HCT116 (cell line): ENCODE results near the gene CEP20. TPM values are rescaled to one million over a fixed set of nuclear protein-coding genes. Genes with fewer than 3 reads are reported as not detected.

Experiments
- ATAC-seq: fragments of 200-7000 bp; cut with Tn5 transposase; 2 replicates; pipeline ENCODE4 v1.9.1; 2020; ENCODE audit warnings: mild to moderate bottlenecking, moderate library complexity
- BruUV-seq: library from RNA; stranded (reverse); fragments of 400-500 nt; replicated peaks from 2 replicates; lab custom pipeline; 2021; lab: Mats Ljungman, UMichigan
- CTCF ChIA-PET: fragments of 300-600 bp; sonication (Branson Sonifier 250); formaldehyde crosslinking; loops from one replicate; lab custom pipeline; 2021; ENCODE audit warnings: antibody characterized with exemption; lab: Charles Lee
- POLR2A ChIA-PET: fragments of 300-600, 350-600 bp; sonication (Branson Sonifier 250); formaldehyde crosslinking; loops from one replicate; lab custom pipeline; 2021; ENCODE audit warnings: antibody characterized with exemption; lab: Charles Lee
- RAD21 ChIA-PET, 2 experiments: fragments of 300-600 bp; sonication (Branson Sonifier 250); formaldehyde crosslinking; loops; one replicate each; lab custom pipeline; 2023; ENCODE audit warnings: low total read pairs in 2 of 2; ENCODE audit not compliant: uncharacterized antibody in 2 of 2, unreplicated experiment in 2 of 2, low non-redundant PET in 1 of 2; lab: Charles Lee
- DNase-seq: peaks from one replicate; pipeline ENCODE4 v3.0.0-alpha.2; 2010; ENCODE audit warnings: low read depth, low spot score
- H2AFZ ChIP-seq: fragments of 200-600 bp; shearing (Covaris generic), sonication (generic); 2 replicates; pipeline ENCODE4 v1.6.1; 2017; ENCODE audit warnings: low read depth, mixed run types, mixed read lengths, antibody characterized with exemption, low read length; ENCODE audit not compliant: poor library complexity, severe bottlenecking
- H3K27ac ChIP-seq: 2 replicates; pipeline ENCODE4 v1.5.1; 2012; ENCODE audit warnings: low read depth, low read length
- H3K27me3 ChIP-seq: fragments of 200-600 bp; sonication (generic); 2 replicates; pipeline ENCODE4 v1.6.1; 2016; ENCODE audit warnings: mixed run types, low read length, mixed read lengths; ENCODE audit not compliant: insufficient read depth
- H3K36me3 ChIP-seq, 2 experiments: fragments of 200-500 bp in 1 of 2; fragments of 200-600 bp in 1 of 2; sonication (Bioruptor generic) in 1 of 2; sonication (generic) in 1 of 2; 2 replicates each; pipeline versions ENCODE4 v1.5.1 to v1.6.1; 2014 to 2016; ENCODE audit warnings: low read length in 2 of 2, inconsistent platforms in 1 of 2, mixed read lengths in 1 of 2, mixed run types in 1 of 2; ENCODE audit not compliant: insufficient read depth in 2 of 2, control insufficient read depth in 1 of 2
- H3K4me1 ChIP-seq, 2 experiments: fragments of 200-600 bp in 1 of 2; sonication (generic) in 1 of 2; 2 replicates each; pipeline versions ENCODE4 v1.5.1 to v1.6.1; 2012 to 2017; ENCODE audit warnings: low read length in 2 of 2, inconsistent platforms in 1 of 2, mild to moderate bottlenecking in 1 of 2, mixed read lengths in 1 of 2, mixed run types in 1 of 2, moderate library complexity in 1 of 2; ENCODE audit not compliant: insufficient read depth in 2 of 2, control insufficient read depth in 1 of 2
- H3K4me2 ChIP-seq: fragments of 200-600 bp; sonication (generic); 2 replicates; pipeline ENCODE4 v1.6.1; 2017; ENCODE audit warnings: mixed run types, low read length, mixed read lengths
- H3K4me3 ChIP-seq, 2 experiments: fragments of 200-600 bp in 1 of 2; sonication (generic) in 1 of 2; replicated peaks in 1 of 2; 2 replicates each; pipeline ENCODE4 v1.5.1; 2011 to 2016; ENCODE audit warnings: low read length in 2 of 2, control low read depth in 1 of 2, low read depth in 1 of 2, mild to moderate bottlenecking in 1 of 2, mixed read lengths in 1 of 2, mixed run types in 1 of 2
- H3K79me2 ChIP-seq: fragments of 200-600 bp; sonication (generic); 2 replicates; pipeline ENCODE4 v1.6.1; 2017; ENCODE audit warnings: mild to moderate bottlenecking, mixed run types, low read length, moderate library complexity, mixed read lengths; ENCODE audit not compliant: insufficient read depth
- H3K9ac ChIP-seq: fragments of 200-600 bp; sonication (generic); 2 replicates; pipeline ENCODE4 v1.6.1; 2016; ENCODE audit warnings: low read length, mixed read lengths
- H3K9me2 ChIP-seq: fragments of 200-600 bp; sonication (generic), shearing (Covaris generic); 2 replicates; pipeline ENCODE4 v1.6.1; 2017; ENCODE audit warnings: mixed run types, mild to moderate bottlenecking, moderate library complexity; ENCODE audit not compliant: insufficient read depth
- H3K9me3 ChIP-seq, 2 experiments: fragments of 200-500 bp in 1 of 2; fragments of 200-600 bp in 1 of 2; sonication (Bioruptor generic) in 1 of 2; sonication (generic) in 1 of 2; 2 replicates each; pipeline ENCODE4 v1.6.1; 2014 to 2017; ENCODE audit warnings: low read length in 2 of 2, mixed read lengths in 2 of 2, inconsistent platforms in 1 of 2, low read depth in 1 of 2, mild to moderate bottlenecking in 1 of 2, mixed run types in 1 of 2, moderate library complexity in 1 of 2; ENCODE audit not compliant: control insufficient read depth in 1 of 2, insufficient read depth in 1 of 2
- H4K20me1 ChIP-seq: fragments of 200-600 bp; sonication (generic), shearing (Covaris generic); 2 replicates; pipeline ENCODE4 v1.6.1; 2017; ENCODE audit warnings: mixed run types, mild to moderate bottlenecking, moderate library complexity; ENCODE audit not compliant: insufficient read depth
- CBX3 ChIP-seq: IDR thresholded peaks from 2 replicates; pipeline ENCODE4 v1.6.1; 2012; ENCODE audit warnings: low read depth
- CEBPB ChIP-seq: IDR thresholded peaks from 2 replicates; pipeline ENCODE4 v1.6.1; 2012; ENCODE audit warnings: low read depth
- FOSL1 ChIP-seq: IDR thresholded peaks from 2 replicates; pipeline ENCODE4 v1.6.1; 2012; ENCODE audit warnings: low read depth
- JUND ChIP-seq: IDR thresholded peaks from 2 replicates; pipeline ENCODE4 v1.6.1; 2012
- POLR2A ChIP-seq: IDR thresholded peaks from 2 replicates; pipeline ENCODE4 v1.7.0; 2011; ENCODE audit warnings: borderline replicate concordance; ENCODE audit not compliant: insufficient read depth, insufficient read length; ENCODE audit errors: extremely low read depth
- POLR2AphosphoS5 ChIP-seq: IDR thresholded peaks from 2 replicates; pipeline ENCODE4 v1.6.1; 2011; ENCODE audit warnings: mild to moderate bottlenecking, low read depth, low read length, moderate library complexity
- RAD21 ChIP-seq: IDR thresholded peaks from 2 replicates; pipeline ENCODE4 v1.6.1; 2012; ENCODE audit warnings: low read depth, mild to moderate bottlenecking
- SIN3A ChIP-seq: IDR thresholded peaks from 2 replicates; pipeline ENCODE4 v1.6.1; 2012; ENCODE audit warnings: low read depth
- SRF ChIP-seq: IDR thresholded peaks from 2 replicates; pipeline ENCODE4 v1.6.1; 2012; ENCODE audit warnings: low read depth
- YY1 ChIP-seq: IDR thresholded peaks from 2 replicates; pipeline ENCODE4 v1.6.1; 2011; ENCODE audit warnings: low read length, low read depth, moderate library complexity, mild to moderate bottlenecking; ENCODE audit not compliant: insufficient replicate concordance; ENCODE audit errors: extremely low read depth
- ZFX ChIP-seq: fragments of 450-650 bp; IDR thresholded peaks from 2 replicates; pipeline ENCODE4 v1.6.1; 2017
- intact Hi-C: fragments of 100-400 bp; cut with micrococcal nuclease; formaldehyde crosslinking; loops from 2 replicates; pipeline ENCODE4 v1.10.0; 2022
- total RNA-seq: library from RNA; stranded (reverse); gene quantifications from one replicate; pipeline ENCODE4 v1.2.1, GENCODE V29; 2021; ENCODE audit not compliant: unreplicated experiment
- TF ChIP-seq, protein P1 (sequence below): IDR thresholded peaks from 2 replicates; pipeline ENCODE4 v1.6.1; 2012
- TF ChIP-seq, protein P2 (sequence below), 3 experiments: fragments of 200-600 bp in 1 of 3; sonication (generic) in 1 of 3; IDR thresholded peaks in 2 of 3; conservative IDR thresholded peaks in 1 of 3; 2 replicates each; pipeline ENCODE4 v1.5.1; 2012 to 2017; ENCODE audit warnings: low read depth in 2 of 3, low read length in 2 of 3, antibody characterized with exemption in 1 of 3, borderline replicate concordance in 1 of 3, control low read depth in 1 of 3, mild to moderate bottlenecking in 1 of 3, mixed read lengths in 1 of 3, mixed run types in 1 of 3, moderate library complexity in 1 of 3; ENCODE audit not compliant: insufficient read depth in 1 of 3
- TF ChIP-seq, protein P3 (sequence below): IDR thresholded peaks from 2 replicates; pipeline ENCODE4 v1.6.1; 2012

CEP20 gene
- total RNA-seq, 1 experiment from 2014 or later, result 67.7 TPM

DNA sequence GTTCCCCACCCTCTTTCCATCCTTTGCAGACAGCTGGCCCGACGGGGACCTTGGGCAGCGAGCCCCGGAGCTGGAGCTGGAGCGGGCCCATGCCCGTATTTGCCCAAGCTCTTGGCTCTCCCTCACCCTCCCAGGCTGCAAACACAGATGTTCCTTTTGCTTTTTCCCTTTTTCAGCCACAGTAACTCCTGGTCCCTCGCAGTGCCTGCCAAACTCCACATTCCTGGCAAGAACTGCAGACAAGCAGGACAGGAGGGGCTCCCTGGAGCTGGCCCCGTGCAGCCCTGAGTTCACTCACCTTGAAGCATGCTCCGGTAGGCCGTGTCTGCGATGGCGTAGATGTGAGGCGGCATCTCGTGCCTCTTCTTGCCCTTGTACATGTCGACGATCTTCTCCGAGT, 65.4 kb downstream of the CEP20 start:
- RAD21 ChIA-PET, result interaction anchor here in 1 of 2 experiments (1.7 kb wide), 1 partner anchor 45 kb away, joined by 4 read pairs; no protein-coding TSS in a partner anchor
- Histone ChIP-seq H3K27me3 (no peaks in the 10 kb centered on the region), H3K27ac (no peak overlapping the region), H3K9ac (no peak overlapping the region)
- BruUV-seq, result no TSS peak
- ATAC-seq, result no peak
- intact Hi-C loops, result loop anchor here (5.0 kb wide), 1 partner anchor 56 kb away; no protein-coding TSS in a partner anchor
- POLR2A ChIA-PET, result no interaction called here
- TF ChIP-seq FOSL1 (no peak), POLR2A (no peak), POLR2AphosphoS5 (no peak), JUND (no peak), YY1 (no peak), SRF (no peak)
- TF ChIP-seq, protein P1, sequence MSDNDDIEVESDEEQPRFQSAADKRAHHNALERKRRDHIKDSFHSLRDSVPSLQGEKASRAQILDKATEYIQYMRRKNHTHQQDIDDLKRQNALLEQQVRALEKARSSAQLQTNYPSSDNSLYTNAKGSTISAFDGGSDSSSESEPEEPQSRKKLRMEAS, result no peak
- TF ChIP-seq, all 23 proteins: peak for 0
- H3K79me2 ChIP-seq, result no peaks in the 10 kb centered on the region
- H3K9me3 ChIP-seq, result no peaks in the 10 kb centered on the region
- no peaks in the 10 kb centered on the region for H3K9me2 ChIP-seq
- H3K36me3 ChIP-seq, result no peaks in the 10 kb centered on the region
- CTCF ChIA-PET, result interaction anchor here (3.9 kb wide), 1 partner anchor 46 kb away, joined by 38 read pairs; no protein-coding TSS in a partner anchor
- DNase-seq, result no peak
- no peak overlapping the region for H2AFZ ChIP-seq
- H3K4me1 ChIP-seq, result no peaks in the 10 kb centered on the region
- H3K4me2 ChIP-seq, result no peak overlapping the region
- no peak overlapping the region for H3K4me3 ChIP-seq
- H4K20me1 ChIP-seq, result no peaks in the 10 kb centered on the region

DNA sequence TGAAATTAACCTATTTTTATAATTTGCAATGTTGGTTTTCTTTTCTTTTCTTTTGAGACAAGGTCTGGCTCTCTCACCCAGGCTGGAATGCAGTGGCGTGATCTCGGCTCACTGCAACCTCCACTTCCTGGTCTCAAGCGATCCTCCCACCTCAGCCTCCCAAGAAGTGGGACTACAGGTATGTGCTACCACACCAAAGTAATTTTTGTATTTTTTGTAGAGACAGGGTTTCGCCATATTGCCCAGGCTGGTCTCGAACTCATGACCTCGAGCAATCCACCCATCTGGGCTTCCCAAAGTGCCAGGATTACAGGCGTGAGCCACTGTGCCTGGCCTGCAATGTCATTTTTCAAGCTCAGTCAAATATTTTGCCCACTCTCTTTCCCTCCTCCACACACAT, 67.6 kb downstream of the CEP20 start:
- TF ChIP-seq, protein P2, sequence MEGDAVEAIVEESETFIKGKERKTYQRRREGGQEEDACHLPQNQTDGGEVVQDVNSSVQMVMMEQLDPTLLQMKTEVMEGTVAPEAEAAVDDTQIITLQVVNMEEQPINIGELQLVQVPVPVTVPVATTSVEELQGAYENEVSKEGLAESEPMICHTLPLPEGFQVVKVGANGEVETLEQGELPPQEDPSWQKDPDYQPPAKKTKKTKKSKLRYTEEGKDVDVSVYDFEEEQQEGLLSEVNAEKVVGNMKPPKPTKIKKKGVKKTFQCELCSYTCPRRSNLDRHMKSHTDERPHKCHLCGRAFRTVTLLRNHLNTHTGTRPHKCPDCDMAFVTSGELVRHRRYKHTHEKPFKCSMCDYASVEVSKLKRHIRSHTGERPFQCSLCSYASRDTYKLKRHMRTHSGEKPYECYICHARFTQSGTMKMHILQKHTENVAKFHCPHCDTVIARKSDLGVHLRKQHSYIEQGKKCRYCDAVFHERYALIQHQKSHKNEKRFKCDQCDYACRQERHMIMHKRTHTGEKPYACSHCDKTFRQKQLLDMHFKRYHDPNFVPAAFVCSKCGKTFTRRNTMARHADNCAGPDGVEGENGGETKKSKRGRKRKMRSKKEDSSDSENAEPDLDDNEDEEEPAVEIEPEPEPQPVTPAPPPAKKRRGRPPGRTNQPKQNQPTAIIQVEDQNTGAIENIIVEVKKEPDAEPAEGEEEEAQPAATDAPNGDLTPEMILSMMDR (IDR thresholded peaks at IDR 0.05 in 2 of 3, conservative IDR thresholded peaks at IDR 0.05 in 1 of 3; ENCODE audit: borderline replicate concordance in 1 of 3, insufficient read depth in 1 of 3, low read depth in 2 of 3, low read length in 2 of 3), result no peak
- TF ChIP-seq CEBPB (no peak), YY1 (no peak), RAD21 (no peak), POLR2A (no peak), SRF (no peak), SIN3A (no peak), CBX3 (no peak), ZFX (no peak), FOSL1 (no peak), JUND (no peak)
- TF ChIP-seq, protein P3, sequence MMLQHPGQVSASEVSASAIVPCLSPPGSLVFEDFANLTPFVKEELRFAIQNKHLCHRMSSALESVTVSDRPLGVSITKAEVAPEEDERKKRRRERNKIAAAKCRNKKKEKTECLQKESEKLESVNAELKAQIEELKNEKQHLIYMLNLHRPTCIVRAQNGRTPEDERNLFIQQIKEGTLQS, result no peak
- TF ChIP-seq, protein P1, result no peak
- no peak for DNase-seq
- BruUV-seq, result no TSS peak
- Histone ChIP-seq H3K27ac (no peak overlapping the region), H3K36me3 (no peaks in the 10 kb centered on the region), H3K4me3 (no peak overlapping the region), H3K9me2 (no peaks in the 10 kb centered on the region), H3K9me3 (peaks cover 4 to 8% of the 10 kb centered on the region in 2 experiments; a peak in 3 of 4 replicates), H3K4me2 (no peak overlapping the region), H3K79me2 (no peaks in the 10 kb centered on the region), H3K9ac (no peak overlapping the region), H2AFZ (peak overlapping the region; percentile 88), H3K27me3 (no peaks in the 10 kb centered on the region), H3K4me1 (no peaks in the 10 kb centered on the region), H4K20me1 (no peaks in the 10 kb centered on the region)
- CTCF ChIA-PET, result interaction anchor here (0.9 to 3.9 kb wide), 9 partner anchors 8 to 55 kb away, joined by 4 to 38 read pairs (median 5); no protein-coding TSS in a partner anchor
- intact Hi-C loops, result loop anchor here (5.0 kb wide), 1 partner anchor 54 kb away; no protein-coding TSS in a partner anchor
- RAD21 ChIA-PET, result interaction anchor here in 1 of 2 experiments (1.1 kb wide), 1 partner anchor 55 kb away, joined by 3 read pairs; no protein-coding TSS in a partner anchor
- ATAC-seq, result no peak
- POLR2A ChIA-PET, result no interaction called here
